Choroid plexus epithelial cell (primary cell): ENCODE measurements around the gene OR4K17.
"Not testable (repeated sequence)": the region's sequence is repeated elsewhere in the genome, so short reads cannot be mapped to it uniquely, and the experiment has no call there.

Experiments used
- DNase-seq: peaks from one replicate; pipeline ENCODE4 v3.0.0-alpha.2; 2010; ENCODE audit warnings: low read depth
- H3K4me3 ChIP-seq: 2 replicates; pipeline ENCODE4 v1.5.1; 2011; ENCODE audit warnings: low read depth, mild to moderate bottlenecking, control low read depth, low read length, moderate library complexity
- TF ChIP-seq, protein P1 (sequence below): conservative IDR thresholded peaks from 2 replicates; pipeline ENCODE4 v1.5.1; 2011; ENCODE audit warnings: low read depth, mild to moderate bottlenecking, control low read depth, inconsistent platforms, low read length, moderate library complexity

The OR4K17 gene

DNA sequence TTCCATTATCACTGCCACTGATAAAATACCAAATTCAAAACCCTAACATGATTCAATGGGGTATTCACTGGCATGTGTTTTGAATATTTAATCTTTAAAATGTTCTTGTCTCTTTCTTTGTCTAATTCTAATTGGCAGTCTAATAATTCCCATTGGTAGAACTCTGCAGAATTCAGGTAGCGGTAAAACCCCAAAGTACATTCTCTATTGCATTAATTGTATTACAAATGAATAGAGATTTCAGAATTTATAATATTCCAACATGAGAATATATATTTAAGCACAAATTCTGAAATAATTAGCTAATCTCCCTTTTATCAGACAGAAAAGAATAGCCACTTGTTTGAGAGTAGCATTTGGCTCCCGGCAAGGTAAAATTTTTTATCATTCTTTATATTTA, 28.0 kb downstream of the OR4K17 start, which contains the start of gene OR4N5:
Gene OR4N5 (plus strand): TSS at position 301 of the 400 bp plus-strand sequence. CDS start 4,916 bp downstream, outside the sequence.
- no peak for DNase-seq
- no peak within 1 kb of the TSS for H3K4me3 ChIP-seq
- TF ChIP-seq, protein P1, sequence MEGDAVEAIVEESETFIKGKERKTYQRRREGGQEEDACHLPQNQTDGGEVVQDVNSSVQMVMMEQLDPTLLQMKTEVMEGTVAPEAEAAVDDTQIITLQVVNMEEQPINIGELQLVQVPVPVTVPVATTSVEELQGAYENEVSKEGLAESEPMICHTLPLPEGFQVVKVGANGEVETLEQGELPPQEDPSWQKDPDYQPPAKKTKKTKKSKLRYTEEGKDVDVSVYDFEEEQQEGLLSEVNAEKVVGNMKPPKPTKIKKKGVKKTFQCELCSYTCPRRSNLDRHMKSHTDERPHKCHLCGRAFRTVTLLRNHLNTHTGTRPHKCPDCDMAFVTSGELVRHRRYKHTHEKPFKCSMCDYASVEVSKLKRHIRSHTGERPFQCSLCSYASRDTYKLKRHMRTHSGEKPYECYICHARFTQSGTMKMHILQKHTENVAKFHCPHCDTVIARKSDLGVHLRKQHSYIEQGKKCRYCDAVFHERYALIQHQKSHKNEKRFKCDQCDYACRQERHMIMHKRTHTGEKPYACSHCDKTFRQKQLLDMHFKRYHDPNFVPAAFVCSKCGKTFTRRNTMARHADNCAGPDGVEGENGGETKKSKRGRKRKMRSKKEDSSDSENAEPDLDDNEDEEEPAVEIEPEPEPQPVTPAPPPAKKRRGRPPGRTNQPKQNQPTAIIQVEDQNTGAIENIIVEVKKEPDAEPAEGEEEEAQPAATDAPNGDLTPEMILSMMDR, result no peak

DNA sequence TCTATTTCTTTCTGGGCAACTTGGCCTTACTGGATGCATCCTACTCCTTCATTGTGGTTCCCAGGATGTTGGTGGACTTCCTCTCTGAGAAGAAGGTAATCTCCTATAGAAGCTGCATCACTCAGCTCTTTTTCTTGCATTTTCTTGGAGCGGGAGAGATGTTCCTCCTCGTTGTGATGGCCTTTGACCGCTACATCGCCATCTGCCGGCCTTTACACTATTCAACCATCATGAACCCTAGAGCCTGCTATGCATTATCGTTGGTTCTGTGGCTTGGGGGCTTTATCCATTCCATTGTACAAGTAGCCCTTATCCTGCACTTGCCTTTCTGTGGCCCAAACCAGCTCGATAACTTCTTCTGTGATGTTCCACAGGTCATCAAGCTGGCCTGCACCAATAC, 33.4 kb downstream of the OR4K17 start:
- TF ChIP-seq, protein P1, result no peak
- H3K4me3 ChIP-seq, result no peak overlapping the region
- DNase-seq, result no peak

GRCh38 chr14:20144820-20145219, 34.3 kb downstream of the OR4K17 start:
- DNase-seq, result no peak
- TF ChIP-seq, protein P1, result no peak

GRCh38 chr14:20164462-20164861, 53.9 kb downstream of the OR4K17 start:
- H3K4me3 ChIP-seq, result no peak overlapping the region
- TF ChIP-seq, protein P1, result no peak
- DNase-seq, result no peak

More at GRCh38 chr14:20144820-20145219, 34.3 kb downstream of the OR4K17 start:
- no peak overlapping the region for H3K4me3 ChIP-seq

DNA sequence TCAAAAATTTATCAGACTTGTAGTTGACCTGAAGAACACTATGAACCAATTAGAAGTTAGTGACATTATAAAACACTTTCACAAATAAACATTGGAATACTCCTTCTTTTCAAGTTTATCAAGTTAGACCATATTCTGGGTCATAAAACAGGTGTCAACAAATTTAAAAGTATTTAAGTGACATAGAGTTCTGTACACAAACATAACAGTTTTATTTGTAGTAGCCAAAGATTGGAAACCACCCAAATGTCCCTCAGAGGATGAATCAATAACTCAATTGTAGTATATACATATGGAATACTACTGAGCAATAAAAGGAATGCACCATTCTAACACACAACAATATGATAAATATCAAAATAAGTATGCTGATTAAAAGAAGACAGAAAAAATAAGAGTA, 56.6 kb downstream of the OR4K17 start:
- H3K4me3 ChIP-seq, result no peak overlapping the region
- no peak for DNase-seq
- TF ChIP-seq, protein P1, result no peak

- peak; percentile 1 for DNase-seq
Measured at GRCh38 chr14:20169852-20170251, 59.3 kb downstream of the OR4K17 start.

More at GRCh38 chr14:20169852-20170251, 59.3 kb downstream of the OR4K17 start:
- not testable (repeated sequence) for H3K4me3 ChIP-seq
